Right cardiac atrium (tissue), 5 donors: ENCODE measurements around the gene IL1RAPL2. TPM values are rescaled to one million over a fixed set of nuclear protein-coding genes. Genes with fewer than 3 reads are reported as not detected.
A peak's percentile ranks its signal among the peaks of the same experiment; 100 is the strongest.

ENCODE experiments used
- ATAC-seq, 2 donors: fragments of 200-7000 bp; cut with Tn5 transposase; one replicate each; pipeline versions ENCODE4 v1.8.0 to v1.9.1; 2020; ENCODE audit warnings: moderate library complexity in 2 of 2, mild to moderate bottlenecking in 1 of 2
- DNase-seq, 3 donors: peaks; one replicate each; pipeline ENCODE4 v3.0.0-alpha.2; 2020
- H3K27ac ChIP-seq: one replicate; pipeline ENCODE4 v1.5.1; 2013; ENCODE audit warnings: mild to moderate bottlenecking, low read length, control low read depth, moderate library complexity
- H3K27me3 ChIP-seq: one replicate; pipeline ENCODE4 v1.6.1; 2013; ENCODE audit not compliant: control insufficient read depth, insufficient read depth
- H3K4me1 ChIP-seq: one replicate; pipeline ENCODE4 v1.6.1; 2013; ENCODE audit warnings: low read length; ENCODE audit not compliant: control insufficient read depth, insufficient read depth
- H3K4me3 ChIP-seq: one replicate; pipeline ENCODE4 v1.5.1; 2013; ENCODE audit warnings: low read length, control low read depth
- H3K9me3 ChIP-seq: one replicate; pipeline ENCODE4 v1.6.1; 2013; ENCODE audit warnings: low read length; ENCODE audit not compliant: control insufficient read depth
- WGBS: extraction: QIAGEN DNeasy Blood & Tissue Kit; methylation state at CpG from one replicate; pipeline ENCODE4 v1.1.7; 2013; 5-methylcytosine and 5-hydroxymethylcytosine counted together
- intact Hi-C, 4 donors: fragments of 100-400 bp; cut with DNase I; formaldehyde crosslinking; loops; one replicate each; pipeline versions ENCODE4 v1.11.0 to v1.14.0; 2022 to 2023
- polyA plus RNA-seq: library from polyadenylated mRNA; stranded (reverse); fragments of 200-250 nt; gene quantifications from one replicate; pipeline ENCODE4 v1.2.3, GENCODE V29; 2013
- total RNA-seq, 4 donors: library from RNA; stranded (reverse); fragmentation: NEBNext Ultra II Directional; extraction: Animal tissue kit (Norgen Biotek cat#: 25700); gene quantifications; one replicate each; pipeline ENCODE4 v1.2.1, GENCODE V29; 2021
- donor health status: healthy with polysubstance abuse.
- donor health status: DM: no; HTN: yes; CAD: no.
- donor health status: DM: no; HTN: no; CAD: no.
- donor health status: DM: no; HTN: yes; CAD: no; lungs with severe emphysema.
- donor health status: DM: yes; HTN: yes; CAD: no.

IL1RAPL2 gene
- total and polyA plus RNA-seq, 5 donors: 0.31 TPM; not detected in 4

GRCh38 chrX:104618106-104618895 lies 52.3 kb downstream of the IL1RAPL2 start:
- H3K9me3 ChIP-seq: no peaks in the 10 kb centered on the region
- intact Hi-C loops: no loop called here
- no peak overlapping the region for H3K4me3 ChIP-seq
- no peak for DNase-seq
- H3K27ac ChIP-seq: no peak overlapping the region
- 81% methylated on average over 2 of the region's 2 CpGs for WGBS
- H3K27me3 ChIP-seq: no peaks in the 10 kb centered on the region
- H3K4me1 ChIP-seq: no peaks in the 10 kb centered on the region
- no peak for ATAC-seq

GRCh38 chrX:104621781-104622180 lies 55.8 kb downstream of the IL1RAPL2 start:
- 41% methylated on average over 1 of the region's 1 CpG for WGBS
- ATAC-seq: no peak
- no peak overlapping the region for H3K27ac ChIP-seq
- intact Hi-C loops: no loop called here
- H3K4me1 ChIP-seq: no peaks in the 10 kb centered on the region
- no peaks in the 10 kb centered on the region for H3K27me3 ChIP-seq
- no peak for DNase-seq
- H3K4me3 ChIP-seq: no peak overlapping the region
- no peaks in the 10 kb centered on the region for H3K9me3 ChIP-seq

- no peak for ATAC-seq
- H3K27me3 ChIP-seq: no peaks in the 10 kb centered on the region
- 82% methylated on average over 4 of the region's 4 CpGs for WGBS
Measured at GRCh38 chrX:104641176-104641575, 75.2 kb downstream of the IL1RAPL2 start.

GRCh38 chrX:104647084-104647483 lies 81.1 kb downstream of the IL1RAPL2 start:
- DNase-seq (peak in 1 of 3 donors; percentile 13), ATAC-seq (no peak)
- 93% methylated on average over 5 of the region's 5 CpGs for WGBS
- H3K4me3 ChIP-seq: no peak overlapping the region
- H3K27ac ChIP-seq: no peak overlapping the region
- no peaks in the 10 kb centered on the region for H3K27me3 ChIP-seq
- no peaks in the 10 kb centered on the region for H3K4me1 ChIP-seq
- no peaks in the 10 kb centered on the region for H3K9me3 ChIP-seq
- intact Hi-C loops: no loop called here

More at GRCh38 chrX:104641176-104641575, 75.2 kb downstream of the IL1RAPL2 start:
- intact Hi-C loops: no loop called here
- Histone ChIP-seq H3K9me3 (no peaks in the 10 kb centered on the region), H3K4me1 (no peaks in the 10 kb centered on the region), H3K27ac (no peak overlapping the region), H3K4me3 (no peak overlapping the region)
- peak in 1 of 3 donors; percentile 17 for DNase-seq

- 4% methylated on average over 3 of the region's 3 CpGs for WGBS
- peak in 2 of 3 donors; percentile 13 to 36 for DNase-seq
- intact Hi-C loops: no loop called here
- Histone ChIP-seq H3K27me3 (no peaks in the 10 kb centered on the region), H3K9me3 (no peaks in the 10 kb centered on the region), H3K4me3 (no peak overlapping the region), H3K27ac (no peak overlapping the region), H3K4me1 (no peaks in the 10 kb centered on the region)
- ATAC-seq: no peak
Measured at GRCh38 chrX:104659005-104659744, 93.2 kb downstream of the IL1RAPL2 start.

GRCh38 chrX:104660092-104660491 lies 94.1 kb downstream of the IL1RAPL2 start:
- Histone ChIP-seq H3K4me3 (no peak overlapping the region), H3K4me1 (no peaks in the 10 kb centered on the region), H3K27ac (no peak overlapping the region), H3K9me3 (no peaks in the 10 kb centered on the region), H3K27me3 (no peaks in the 10 kb centered on the region)
- WGBS: 86% methylated on average over 3 of the region's 3 CpGs
- no peak for DNase-seq
- no peak for ATAC-seq
- intact Hi-C loops: loop anchor here in 1 of 4 donors (10.0 kb wide), 1 partner anchor 265 kb away; no protein-coding TSS in a partner anchor

- ATAC-seq (no peak), DNase-seq (no peak)
- no peak overlapping the region for H3K27ac ChIP-seq
- intact Hi-C loops: loop anchor here in 1 of 4 donors (10.0 kb wide), 1 partner anchor 262 kb away; no protein-coding TSS in a partner anchor
- H3K4me1 ChIP-seq: no peaks in the 10 kb centered on the region
- H3K9me3 ChIP-seq: no peaks in the 10 kb centered on the region
- H3K4me3 ChIP-seq: no peak overlapping the region
- H3K27me3 ChIP-seq: no peaks in the 10 kb centered on the region
Measured at GRCh38 chrX:104662694-104663093, 96.7 kb downstream of the IL1RAPL2 start.

- ATAC-seq (no peak), DNase-seq (no peak)
- Histone ChIP-seq H3K4me1 (no peaks in the 10 kb centered on the region), H3K27ac (no peak overlapping the region), H3K9me3 (no peaks in the 10 kb centered on the region), H3K4me3 (no peak overlapping the region), H3K27me3 (no peaks in the 10 kb centered on the region)
- WGBS: 87% methylated on average over 1 of the region's 1 CpG
- intact Hi-C loops: loop anchor here in 1 of 4 donors (10.0 kb wide), 1 partner anchor 259 kb away; no protein-coding TSS in a partner anchor
Measured at GRCh38 chrX:104665691-104666090, 99.7 kb downstream of the IL1RAPL2 start.

GRCh38 chrX:104668550-104668949 lies 102.6 kb downstream of the IL1RAPL2 start:
- Histone ChIP-seq H3K27me3 (no peaks in the 10 kb centered on the region), H3K4me1 (no peaks in the 10 kb centered on the region), H3K27ac (no peak overlapping the region), H3K9me3 (no peaks in the 10 kb centered on the region), H3K4me3 (no peak overlapping the region)
- intact Hi-C loops: loop anchor here in 1 of 4 donors (10.0 kb wide), 1 partner anchor 256 kb away; no protein-coding TSS in a partner anchor
- WGBS: 17% methylated on average over 3 of the region's 3 CpGs
- ATAC-seq (no peak), DNase-seq (no peak)

- DNase-seq: no peak
- Histone ChIP-seq H3K4me1 (no peaks in the 10 kb centered on the region), H3K27me3 (no peaks in the 10 kb centered on the region), H3K27ac (no peak overlapping the region), H3K4me3 (no peak overlapping the region), H3K9me3 (no peaks in the 10 kb centered on the region)
- ATAC-seq: no peak
- intact Hi-C loops: loop anchor here in 1 of 4 donors (10.0 kb wide), 1 partner anchor 256 kb away; no protein-coding TSS in a partner anchor
- WGBS: 60% methylated on average over 4 of the region's 4 CpGs
Measured at GRCh38 chrX:104669063-104669462, 103.1 kb downstream of the IL1RAPL2 start.

GRCh38 chrX:104670051-104670450 lies 104.1 kb downstream of the IL1RAPL2 start:
- Histone ChIP-seq H3K27ac (no peak overlapping the region), H3K27me3 (no peaks in the 10 kb centered on the region), H3K4me3 (no peak overlapping the region), H3K9me3 (no peaks in the 10 kb centered on the region), H3K4me1 (no peaks in the 10 kb centered on the region)
- intact Hi-C loops: no loop called here
- DNase-seq: no peak
- ATAC-seq: no peak
- 68% methylated on average over 4 of the region's 4 CpGs for WGBS
